HCEC 1CT (cell line): Measurements from ENCODE around the gene ARVCF.
A peak's percentile ranks its signal among the peaks of the same experiment; 100 is the strongest.

ENCODE experiments used
- DNase-seq: peaks from one replicate; pipeline ENCODE4 v3.0.0-alpha.2; 2017

The ARVCF gene

GRCh38 chr22:19971276-19972124, 45.1 kb downstream of the ARVCF start:
- no peak for DNase-seq

GRCh38 chr22:19970479-19971275, 45.9 kb downstream of the ARVCF start:
- DNase-seq, result peak; percentile 25

- DNase-seq, result no peak
Observed at GRCh38 chr22:19970031-19970478, 46.6 kb downstream of the ARVCF start.

GRCh38 chr22:19969141-19969928, 47.3 kb downstream of the ARVCF start:
- DNase-seq, result no peak

- no peak for DNase-seq
Observed at GRCh38 chr22:19968450-19968891, 48.2 kb downstream of the ARVCF start.

- no peak for DNase-seq
Observed at GRCh38 chr22:19967850-19968449, 48.7 kb downstream of the ARVCF start.

GRCh38 chr22:19966908-19967750, 49.5 kb downstream of the ARVCF start:
- DNase-seq, result no peak

GRCh38 chr22:19965771-19966709, 50.6 kb downstream of the ARVCF start:
- DNase-seq, result no peak

- DNase-seq, result no peak
Observed at GRCh38 chr22:19964701-19965386, 51.8 kb downstream of the ARVCF start.

- no peak for DNase-seq
Observed at GRCh38 chr22:19963863-19964642, 52.6 kb downstream of the ARVCF start.

- no peak for DNase-seq
Observed at GRCh38 chr22:19962909-19963806, 53.5 kb downstream of the ARVCF start.

GRCh38 chr22:19962246-19962908, 54.2 kb downstream of the ARVCF start:
- DNase-seq, result peak; percentile 66

GRCh38 chr22:19961868-19962245, 54.8 kb downstream of the ARVCF start:
- no peak for DNase-seq

- DNase-seq, result no peak
Observed at GRCh38 chr22:19961201-19961580, 55.4 kb downstream of the ARVCF start.

- no peak for DNase-seq
Observed at GRCh38 chr22:19960491-19961200, 56.0 kb downstream of the ARVCF start.

- DNase-seq, result no peak
Observed at GRCh38 chr22:19959587-19960490, 56.8 kb downstream of the ARVCF start.
